ENCODE measurements around the gene HK1. TPM values are rescaled to one million over a fixed set of nuclear protein-coding genes. Genes with fewer than 3 reads are reported as not detected.

The HK1 gene
- total RNA-seq, 1 experiment from 2014 or later = 219 TPM

GRCh38 chr10:69337296-69338132 is 59.2 kb downstream of the HK1 start:
- TF ChIP-seq MAX (CRISPR knock-in tag; IDR thresholded peaks at IDR 0.05) = 0 out of 2 replicates have a peak, but pooled peaks have one; percentile 17
- TF ChIP-seq, protein P1, sequence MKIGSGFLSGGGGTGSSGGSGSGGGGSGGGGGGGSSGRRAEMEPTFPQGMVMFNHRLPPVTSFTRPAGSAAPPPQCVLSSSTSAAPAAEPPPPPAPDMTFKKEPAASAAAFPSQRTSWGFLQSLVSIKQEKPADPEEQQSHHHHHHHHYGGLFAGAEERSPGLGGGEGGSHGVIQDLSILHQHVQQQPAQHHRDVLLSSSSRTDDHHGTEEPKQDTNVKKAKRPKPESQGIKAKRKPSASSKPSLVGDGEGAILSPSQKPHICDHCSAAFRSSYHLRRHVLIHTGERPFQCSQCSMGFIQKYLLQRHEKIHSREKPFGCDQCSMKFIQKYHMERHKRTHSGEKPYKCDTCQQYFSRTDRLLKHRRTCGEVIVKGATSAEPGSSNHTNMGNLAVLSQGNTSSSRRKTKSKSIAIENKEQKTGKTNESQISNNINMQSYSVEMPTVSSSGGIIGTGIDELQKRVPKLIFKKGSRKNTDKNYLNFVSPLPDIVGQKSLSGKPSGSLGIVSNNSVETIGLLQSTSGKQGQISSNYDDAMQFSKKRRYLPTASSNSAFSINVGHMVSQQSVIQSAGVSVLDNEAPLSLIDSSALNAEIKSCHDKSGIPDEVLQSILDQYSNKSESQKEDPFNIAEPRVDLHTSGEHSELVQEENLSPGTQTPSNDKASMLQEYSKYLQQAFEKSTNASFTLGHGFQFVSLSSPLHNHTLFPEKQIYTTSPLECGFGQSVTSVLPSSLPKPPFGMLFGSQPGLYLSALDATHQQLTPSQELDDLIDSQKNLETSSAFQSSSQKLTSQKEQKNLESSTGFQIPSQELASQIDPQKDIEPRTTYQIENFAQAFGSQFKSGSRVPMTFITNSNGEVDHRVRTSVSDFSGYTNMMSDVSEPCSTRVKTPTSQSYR (CRISPR knock-in tag; IDR thresholded peaks at IDR 0.05) = no peak
- Mint-ChIP-seq H3K4me3 (peak overlapping the region; percentile 35), H3K9me3 (no peaks in the 10 kb centered on the region), H3K27ac (peak overlapping the region; percentile 98), H3K27me3 (ENCODE audit: low read depth) (no peaks in the 10 kb centered on the region), H3K4me1 (peaks cover 88% of the 10 kb centered on the region), H3K36me3 (peaks cover 7% of the 10 kb centered on the region)
- ChIA-PET CTCF (interaction anchor here (0.7 to 1.3 kb wide), 5 partner anchors 18 to 99 kb away, joined by 3 to 5 read pairs (median 3); no protein-coding TSS in a partner anchor), POLR2A (interaction anchor here (1.5 kb wide), 1 partner anchor 19 kb away, joined by 7 read pairs; no protein-coding TSS in a partner anchor)
- DNase-seq (ENCODE audit: low spot score) (no peak), ATAC-seq (peak; percentile 36)

DNA sequence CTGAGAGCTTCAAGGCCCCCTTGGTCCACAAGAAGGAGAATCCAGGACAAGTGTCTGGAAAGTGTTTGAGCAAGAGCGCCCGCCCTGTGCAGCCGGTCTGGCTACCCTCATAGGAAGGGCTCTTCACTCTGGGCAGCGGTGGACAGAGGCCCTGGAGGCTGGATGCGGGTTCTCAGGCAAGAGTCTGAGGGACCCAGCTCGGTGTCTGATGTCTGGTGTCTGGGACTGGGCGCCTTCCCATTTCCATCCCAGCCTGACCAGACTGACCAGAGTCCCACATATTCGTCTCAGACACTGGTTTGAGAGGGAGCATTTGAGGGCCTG is 59.8 kb downstream of the HK1 start:
- Mint-ChIP-seq H3K9me3 (no peaks in the 10 kb centered on the region), H3K4me3 (peak overlapping the region; percentile 35; the same call in 1 of the 2 replicates), H3K27ac (peak overlapping the region; percentile 98), H3K4me1 (peaks cover 85% of the 10 kb centered on the region), H3K36me3 (peaks cover 9% of the 10 kb centered on the region), H3K27me3 (ENCODE audit: low read depth) (no peaks in the 10 kb centered on the region)
- ATAC-seq (no peak), DNase-seq (ENCODE audit: low spot score) (no peak)
- CTCF ChIA-PET = interaction anchor here (1.0 kb wide), 1 partner anchor 21 kb away, joined by 5 read pairs; no protein-coding TSS in a partner anchor
- TF ChIP-seq, protein P1 (CRISPR knock-in tag; IDR thresholded peaks at IDR 0.05) = no peak
- no peak for TF ChIP-seq HMGA2 (CRISPR knock-in tag; IDR thresholded peaks at IDR 0.05)
- TF ChIP-seq, protein P2, sequence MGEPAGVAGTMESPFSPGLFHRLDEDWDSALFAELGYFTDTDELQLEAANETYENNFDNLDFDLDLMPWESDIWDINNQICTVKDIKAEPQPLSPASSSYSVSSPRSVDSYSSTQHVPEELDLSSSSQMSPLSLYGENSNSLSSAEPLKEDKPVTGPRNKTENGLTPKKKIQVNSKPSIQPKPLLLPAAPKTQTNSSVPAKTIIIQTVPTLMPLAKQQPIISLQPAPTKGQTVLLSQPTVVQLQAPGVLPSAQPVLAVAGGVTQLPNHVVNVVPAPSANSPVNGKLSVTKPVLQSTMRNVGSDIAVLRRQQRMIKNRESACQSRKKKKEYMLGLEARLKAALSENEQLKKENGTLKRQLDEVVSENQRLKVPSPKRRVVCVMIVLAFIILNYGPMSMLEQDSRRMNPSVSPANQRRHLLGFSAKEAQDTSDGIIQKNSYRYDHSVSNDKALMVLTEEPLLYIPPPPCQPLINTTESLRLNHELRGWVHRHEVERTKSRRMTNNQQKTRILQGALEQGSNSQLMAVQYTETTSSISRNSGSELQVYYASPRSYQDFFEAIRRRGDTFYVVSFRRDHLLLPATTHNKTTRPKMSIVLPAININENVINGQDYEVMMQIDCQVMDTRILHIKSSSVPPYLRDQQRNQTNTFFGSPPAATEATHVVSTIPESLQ (CRISPR knock-in tag; IDR thresholded peaks at IDR 0.05) = no peak
- no peak for TF ChIP-seq ZNF219 (CRISPR knock-in tag; IDR thresholded peaks at IDR 0.05; ENCODE audit: borderline replicate concordance)
- TF ChIP-seq OVOL2 (CRISPR knock-in tag; IDR thresholded peaks at IDR 0.05; ENCODE audit: borderline replicate concordance) = no peak
- 0 out of 2 replicates have a peak, but pooled peaks have one; percentile 15 for TF ChIP-seq CBFB (CRISPR knock-in tag; IDR thresholded peaks at IDR 0.05; ENCODE audit: low read depth)
- TF ChIP-seq CREM (CRISPR knock-in tag; IDR thresholded peaks at IDR 0.05) = no peak
- TF ChIP-seq FOXJ3 (CRISPR knock-in tag; IDR thresholded peaks at IDR 0.05; ENCODE audit: borderline replicate concordance) = no peak
- TF ChIP-seq ERG (CRISPR knock-in tag; IDR thresholded peaks at IDR 0.05) = no peak
- TF ChIP-seq JUN (CRISPR knock-in tag; IDR thresholded peaks at IDR 0.05) = no peak
- TF ChIP-seq ZNF138 (CRISPR knock-in tag; conservative IDR thresholded peaks at IDR 0.05) = 0 out of 2 replicates have a peak, but pooled peaks have one; percentile 43
- TF ChIP-seq E2F1 (CRISPR knock-in tag; IDR thresholded peaks at IDR 0.05) = no peak
- no peak for TF ChIP-seq ZNF532 (CRISPR knock-in tag; IDR thresholded peaks at IDR 0.05; ENCODE audit: borderline replicate concordance)
- no peak for TF ChIP-seq ATF3 (CRISPR knock-in tag; conservative IDR thresholded peaks at IDR 0.05)
- POLR2A ChIA-PET = interaction anchor here (1.5 kb wide), 1 partner anchor 19 kb away, joined by 7 read pairs; no protein-coding TSS in a partner anchor
